BE2C (cell line): ENCODE results near the gene COL6A3.
A peak's percentile ranks its signal among the peaks of the same experiment; 100 is the strongest.

ENCODE experiments used
- DNase-seq: peaks from one replicate; pipeline ENCODE4 v3.0.0-alpha.2; 2020
- H3K27me3 ChIP-seq: fragments of 250-450 bp; sonication (Bioruptor Pico); 2 replicates; pipeline ENCODE4 v1.5.1; 2020; ENCODE audit warnings: mild to moderate bottlenecking
- H3K36me3 ChIP-seq: fragments of 250-450 bp; sonication (Bioruptor Pico); 2 replicates; pipeline ENCODE4 v1.5.1; 2020; ENCODE audit warnings: mild to moderate bottlenecking
- H3K4me1 ChIP-seq: fragments of 250-450 bp; sonication (Bioruptor Pico); 2 replicates; pipeline ENCODE4 v1.5.1; 2020
- H3K4me3 ChIP-seq: 2 replicates; pipeline ENCODE4 v1.5.1; 2011; ENCODE audit warnings: low read depth, low read length
- H3K9me3 ChIP-seq: fragments of 250-450 bp; sonication (Bioruptor Pico); 2 replicates; pipeline ENCODE4 v1.5.1; 2020
- CTCF ChIP-seq: IDR thresholded peaks from 2 replicates; pipeline ENCODE4 v1.5.1; 2012; ENCODE audit warnings: mild to moderate bottlenecking, low read depth, low read length

COL6A3 gene

GRCh38 chr2:237326266-237327171 is 87.4 kb downstream of the COL6A3 start:
- Histone ChIP-seq H3K36me3 (no peaks in the 10 kb centered on the region), H3K4me3 (no peak overlapping the region), H3K9me3 (no peaks in the 10 kb centered on the region), H3K4me1 (peaks cover 14% of the 10 kb centered on the region), H3K27me3 (no peaks in the 10 kb centered on the region)
- DNase-seq, result no peak
- TF ChIP-seq CTCF, result no peak

GRCh38 chr2:237324837-237325236 is 89.1 kb downstream of the COL6A3 start:
- H3K27me3 ChIP-seq, result no peaks in the 10 kb centered on the region
- H3K36me3 ChIP-seq, result no peaks in the 10 kb centered on the region
- no peak for TF ChIP-seq CTCF
- DNase-seq, result peak; percentile 74
- no peak overlapping the region for H3K4me3 ChIP-seq
- peaks cover 14% of the 10 kb centered on the region for H3K4me1 ChIP-seq
- no peaks in the 10 kb centered on the region for H3K9me3 ChIP-seq

GRCh38 chr2:237324405-237324831 is 89.5 kb downstream of the COL6A3 start:
- no peak for TF ChIP-seq CTCF
- Histone ChIP-seq H3K9me3 (no peaks in the 10 kb centered on the region), H3K4me3 (no peak overlapping the region), H3K27me3 (no peaks in the 10 kb centered on the region), H3K4me1 (peaks cover 14% of the 10 kb centered on the region), H3K36me3 (no peaks in the 10 kb centered on the region)
- DNase-seq, result no peak

GRCh38 chr2:237323656-237324055 is 90.3 kb downstream of the COL6A3 start:
- TF ChIP-seq CTCF, result no peak
- Histone ChIP-seq H3K9me3 (no peaks in the 10 kb centered on the region), H3K27me3 (no peaks in the 10 kb centered on the region), H3K36me3 (no peaks in the 10 kb centered on the region), H3K4me1 (peaks cover 14% of the 10 kb centered on the region), H3K4me3 (no peak overlapping the region)
- no peak for DNase-seq

GRCh38 chr2:237322564-237322963 is 91.4 kb downstream of the COL6A3 start:
- Histone ChIP-seq H3K9me3 (no peaks in the 10 kb centered on the region), H3K4me3 (no peak overlapping the region), H3K36me3 (no peaks in the 10 kb centered on the region), H3K27me3 (no peaks in the 10 kb centered on the region), H3K4me1 (peaks cover 14% of the 10 kb centered on the region)
- no peak for DNase-seq
- TF ChIP-seq CTCF, result peak; percentile 47

GRCh38 chr2:237321746-237322145 is 92.2 kb downstream of the COL6A3 start:
- DNase-seq, result no peak
- Histone ChIP-seq H3K9me3 (no peaks in the 10 kb centered on the region), H3K4me3 (no peak overlapping the region), H3K36me3 (no peaks in the 10 kb centered on the region), H3K4me1 (peaks cover 14% of the 10 kb centered on the region), H3K27me3 (no peaks in the 10 kb centered on the region)
- TF ChIP-seq CTCF, result no peak
